AG08395 (cell line): ENCODE results near the gene APOBEC3H.

Experiments used
- DNase-seq: peaks from one replicate; pipeline ENCODE4 v3.0.0; 2012; ENCODE audit warnings: mixed read lengths, low spot score

APOBEC3H gene

DNA sequence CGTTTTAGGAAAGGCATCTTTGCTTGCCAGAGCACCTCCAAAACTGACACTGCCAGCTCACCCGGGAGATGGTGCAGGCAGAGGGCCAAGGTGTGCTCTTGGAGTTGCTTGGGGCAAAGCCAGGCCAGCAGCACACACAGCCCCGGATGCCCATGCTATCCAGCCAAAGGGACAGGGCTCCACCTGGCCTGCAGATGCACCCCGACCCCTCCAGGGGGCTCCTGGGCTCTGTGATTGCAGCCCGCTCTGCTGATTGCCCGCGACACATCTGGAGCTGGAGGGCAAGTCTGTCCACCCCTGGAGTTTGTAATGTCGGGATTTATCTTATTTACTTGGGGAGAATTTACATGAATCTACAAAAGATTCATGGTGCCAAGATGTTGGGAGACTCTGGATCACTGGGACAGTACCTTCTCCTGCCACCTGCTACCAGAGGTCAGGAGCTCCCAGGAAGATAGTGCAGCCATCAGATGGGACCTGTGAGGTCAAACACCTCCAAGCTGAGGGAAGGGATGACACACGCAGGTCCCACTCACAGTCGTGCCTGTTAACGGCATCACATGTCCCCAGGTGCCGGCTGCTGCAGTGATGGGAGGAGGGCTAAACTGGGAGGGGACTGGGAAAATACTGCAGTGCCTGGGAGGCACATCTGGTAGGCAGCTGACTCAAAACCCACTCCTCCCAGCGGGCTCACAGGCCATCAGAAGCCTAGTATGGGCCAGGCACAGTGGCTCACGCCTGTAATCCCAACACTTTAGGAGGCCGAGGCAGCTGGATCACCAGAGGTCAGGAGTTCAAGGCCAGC is 38.2 kb downstream of the APOBEC3H start:
- peak; percentile 52 for DNase-seq

DNA sequence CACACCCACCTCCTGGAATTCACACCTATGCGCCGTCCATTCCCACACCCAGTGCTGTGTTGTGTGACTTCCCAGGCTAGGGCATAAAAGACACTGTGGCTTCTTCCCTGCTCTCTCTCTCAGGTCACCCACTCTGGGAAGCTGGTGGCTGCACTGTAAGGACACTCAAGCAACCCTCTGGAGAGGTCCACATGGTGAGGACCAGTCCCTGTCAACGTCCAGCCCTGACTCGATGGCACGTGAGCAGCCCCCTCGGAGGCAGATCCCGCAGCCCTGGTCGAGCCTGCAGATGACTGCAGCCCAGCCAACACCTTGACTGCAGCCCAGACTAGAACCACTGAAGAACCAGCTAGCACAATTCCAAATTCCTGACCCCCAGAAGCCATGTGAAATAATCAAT is 39.3 kb downstream of the APOBEC3H start:
- no peak for DNase-seq

DNA sequence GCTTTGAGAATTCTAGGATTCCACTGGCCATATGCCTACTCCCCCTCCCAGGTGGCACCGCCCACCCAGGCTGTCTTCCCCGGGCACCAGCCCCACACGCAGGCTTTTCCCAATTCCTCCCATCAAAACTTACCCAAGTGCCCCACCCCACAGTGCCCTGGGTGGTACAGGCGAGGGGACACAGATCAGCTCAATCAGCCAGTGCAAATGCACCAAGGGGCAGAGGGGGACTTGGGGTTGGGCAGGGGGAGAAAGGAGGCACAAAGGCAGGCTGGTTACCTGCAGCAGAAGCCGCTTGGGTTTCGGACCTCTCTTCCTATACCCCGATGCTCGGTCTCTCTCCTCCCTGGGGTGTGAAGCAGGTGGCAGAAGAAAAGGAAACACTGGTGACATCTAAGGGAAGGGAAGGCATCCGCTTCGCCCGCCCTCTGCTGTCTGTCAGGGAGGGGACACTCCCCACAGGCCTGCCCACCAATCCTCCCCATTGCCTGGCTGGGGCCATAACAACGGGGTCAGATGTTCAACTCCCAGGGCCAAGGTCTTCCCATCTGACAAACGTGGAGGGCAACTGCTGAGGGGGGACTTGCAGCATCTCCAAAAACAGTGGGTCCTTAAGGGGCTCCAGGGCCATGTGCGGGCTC is 41.4 kb downstream of the APOBEC3H start:
- no peak for DNase-seq

DNA sequence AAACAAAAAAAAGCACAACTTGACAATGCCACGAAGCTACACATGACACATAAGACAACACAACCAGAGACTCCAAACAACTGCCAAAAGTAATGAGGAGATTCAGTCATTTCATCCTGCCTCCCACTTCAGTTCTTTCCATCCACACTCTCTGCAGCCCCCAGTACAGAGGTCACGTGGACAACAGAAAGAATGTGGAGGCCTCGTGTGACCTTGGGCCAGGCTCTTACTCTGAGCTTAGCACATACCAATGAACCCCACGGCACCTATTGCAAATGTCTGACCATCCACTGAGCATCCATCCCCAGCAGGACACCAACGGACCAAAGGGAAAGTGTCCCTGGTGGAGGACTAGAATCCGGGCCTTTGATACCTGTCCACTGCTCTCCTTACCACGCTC is 42.9 kb downstream of the APOBEC3H start:
- no peak for DNase-seq

DNA sequence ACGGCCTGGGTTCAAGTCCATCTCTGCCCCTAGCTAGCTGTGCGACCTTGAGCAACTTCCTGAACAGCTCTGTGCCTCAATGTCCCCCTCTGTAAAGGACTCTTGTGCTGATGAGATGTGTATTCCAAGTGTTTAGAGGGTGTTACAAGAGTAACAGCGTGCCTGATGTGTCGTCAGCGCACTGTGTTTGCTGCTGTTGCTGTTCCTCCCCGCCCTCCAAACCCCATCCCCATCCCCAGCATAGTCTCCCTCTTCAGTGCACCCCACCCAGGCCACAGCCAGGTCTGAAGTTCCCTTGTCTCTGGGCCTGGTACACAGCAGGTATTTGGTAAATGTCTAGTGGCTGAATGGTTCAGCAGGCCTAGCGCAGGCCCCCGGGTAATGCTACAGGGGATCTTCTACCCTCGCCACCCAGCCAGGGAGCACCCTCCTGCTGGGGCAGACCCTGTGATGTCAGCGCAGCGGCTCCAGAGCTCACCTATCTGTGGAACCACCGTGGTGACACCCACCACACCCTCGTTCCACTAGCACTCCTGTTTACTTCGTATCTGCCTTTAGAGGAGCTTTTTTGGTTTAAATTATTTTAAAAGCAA is 45.1 kb downstream of the APOBEC3H start:
- DNase-seq = no peak

DNA sequence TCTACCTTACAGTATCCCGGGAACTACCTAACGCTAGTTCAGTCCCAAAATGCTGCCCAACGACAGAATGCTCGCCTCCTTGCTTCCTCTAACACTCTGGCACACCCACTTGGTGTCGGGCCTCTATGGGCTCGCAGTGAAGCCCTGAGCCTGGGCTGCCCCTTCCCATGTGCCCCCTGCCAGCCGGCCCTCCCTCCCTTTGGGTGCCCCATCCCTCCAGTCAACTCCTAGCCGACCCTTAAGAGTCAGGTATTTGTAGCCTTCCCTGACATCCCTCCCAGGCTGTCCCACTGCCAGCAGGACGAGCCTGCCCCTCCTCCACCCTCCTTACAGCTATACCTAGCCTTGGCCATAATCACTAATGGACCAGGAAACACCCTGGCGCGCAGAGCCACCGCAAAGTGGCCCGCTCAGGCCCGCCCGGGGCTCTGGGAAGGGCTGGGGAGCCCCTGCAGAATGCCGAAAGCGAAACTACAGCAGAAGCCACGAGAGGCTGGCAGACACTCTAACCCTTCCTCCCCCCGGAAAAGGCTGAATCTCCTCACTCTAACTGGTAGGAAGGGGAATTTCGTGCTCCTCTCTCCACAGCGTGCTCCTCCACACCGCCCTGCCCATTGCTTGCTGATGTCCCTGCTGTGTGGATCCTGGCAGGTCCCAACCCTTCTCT is 47.2 kb downstream of the APOBEC3H start:
- DNase-seq = peak; percentile 62

DNA sequence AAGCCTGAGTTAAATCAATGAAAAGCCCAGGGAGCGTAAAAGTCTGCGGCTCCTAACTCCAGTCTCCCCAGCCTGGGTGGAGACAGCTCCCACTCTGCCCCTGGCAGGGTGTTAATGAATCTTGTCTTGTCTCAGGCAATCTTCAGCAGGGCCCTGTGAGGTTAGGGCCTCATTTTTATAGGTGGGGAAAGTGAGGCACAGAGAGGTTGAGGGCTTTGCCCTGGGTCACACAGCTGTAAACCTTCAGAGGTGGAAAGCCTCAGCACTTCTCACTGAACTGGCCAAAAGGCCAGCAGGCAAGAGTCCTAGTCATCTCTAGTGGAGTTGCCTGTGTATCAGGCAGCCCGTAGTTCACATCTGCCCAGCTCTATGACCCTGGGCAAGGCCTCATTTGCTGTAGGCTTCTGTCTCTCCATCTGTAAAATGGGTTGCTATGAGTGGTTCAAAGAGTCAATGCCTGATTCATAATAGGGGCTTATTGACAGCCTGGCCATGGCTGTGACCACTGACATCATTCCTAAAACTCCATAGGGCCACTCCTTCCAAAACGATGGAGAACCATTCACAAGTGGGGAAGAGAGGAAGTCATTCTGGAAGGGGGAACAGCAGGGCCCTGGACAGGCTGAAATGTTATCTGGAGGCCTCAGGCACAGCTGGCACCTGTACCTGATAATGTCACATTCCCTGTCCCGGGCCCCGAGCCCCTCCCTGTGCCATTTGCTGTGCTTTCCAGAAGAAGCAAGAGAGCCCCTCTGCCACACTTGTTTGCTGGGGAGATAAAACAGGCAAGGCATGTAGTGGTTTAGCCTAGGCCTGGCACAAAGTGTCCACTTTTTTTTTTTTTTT is 49.4 kb downstream of the APOBEC3H start:
- no peak for DNase-seq

DNA sequence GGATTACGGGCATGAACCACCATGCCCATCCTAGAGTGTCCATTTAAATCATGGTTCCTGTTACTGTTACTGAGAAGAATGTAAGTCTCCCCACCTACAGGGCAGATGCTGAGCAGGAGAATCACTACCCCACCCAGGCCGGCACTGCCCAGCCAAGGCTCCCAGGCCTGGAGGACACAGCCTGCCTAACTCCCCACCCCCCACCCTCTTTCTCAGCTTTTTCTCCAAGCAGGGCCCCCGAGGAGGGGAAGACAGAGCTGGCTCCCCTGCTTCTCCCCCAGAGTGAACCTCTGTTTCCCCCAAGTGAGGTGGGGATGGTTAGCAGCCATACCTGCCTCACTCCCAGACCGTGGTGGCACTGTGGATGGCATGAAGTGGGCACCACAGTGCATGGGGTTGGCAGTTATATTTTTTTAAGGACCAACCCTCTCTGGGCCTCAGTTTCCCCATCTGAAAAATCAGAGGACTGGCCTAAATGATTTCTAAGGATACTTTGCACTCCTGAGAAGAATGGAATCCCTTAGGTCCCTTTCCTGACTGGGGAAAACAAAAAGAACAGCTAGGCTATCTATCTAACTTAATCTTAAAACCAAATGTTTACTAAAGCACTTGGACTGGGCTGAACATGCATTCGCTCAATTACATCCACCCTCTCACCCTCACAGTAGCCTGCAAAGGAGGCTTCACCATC is 50.4 kb downstream of the APOBEC3H start:
- no peak for DNase-seq

DNA sequence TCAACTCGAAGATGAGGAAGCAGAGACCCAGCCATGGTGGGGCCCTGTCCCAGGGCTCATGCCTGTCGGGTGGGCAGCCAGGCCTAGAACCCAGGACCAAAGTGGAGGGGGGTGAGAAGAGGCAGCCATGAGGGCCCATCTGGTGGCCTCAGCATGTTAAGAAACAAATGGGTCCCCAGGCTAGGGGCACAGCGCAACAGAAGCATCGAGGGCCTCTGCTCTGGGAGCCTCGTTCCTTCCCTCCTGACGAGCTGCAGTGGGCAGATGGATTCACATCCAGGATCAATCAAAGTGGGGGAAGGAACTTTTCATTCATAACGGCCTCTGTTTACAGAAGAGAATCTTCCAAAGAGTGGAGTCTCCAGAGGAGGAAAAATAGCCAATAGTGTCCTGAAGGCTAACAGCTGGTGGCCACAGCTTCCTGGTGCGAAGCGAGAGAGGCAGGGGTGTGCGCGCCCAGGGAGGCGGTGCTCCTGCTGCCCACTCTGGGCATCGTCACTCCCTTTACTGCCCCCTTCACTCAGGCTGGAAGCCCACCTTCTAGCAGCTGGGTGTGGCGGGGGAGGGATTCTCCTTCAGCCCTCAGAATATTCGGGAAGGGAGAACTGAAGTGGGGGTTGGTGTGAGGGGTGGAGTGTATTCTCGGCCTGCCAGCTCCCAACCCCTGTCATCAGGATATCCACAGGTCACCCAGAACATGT is 51.1 kb downstream of the APOBEC3H start:
- no peak for DNase-seq

DNA sequence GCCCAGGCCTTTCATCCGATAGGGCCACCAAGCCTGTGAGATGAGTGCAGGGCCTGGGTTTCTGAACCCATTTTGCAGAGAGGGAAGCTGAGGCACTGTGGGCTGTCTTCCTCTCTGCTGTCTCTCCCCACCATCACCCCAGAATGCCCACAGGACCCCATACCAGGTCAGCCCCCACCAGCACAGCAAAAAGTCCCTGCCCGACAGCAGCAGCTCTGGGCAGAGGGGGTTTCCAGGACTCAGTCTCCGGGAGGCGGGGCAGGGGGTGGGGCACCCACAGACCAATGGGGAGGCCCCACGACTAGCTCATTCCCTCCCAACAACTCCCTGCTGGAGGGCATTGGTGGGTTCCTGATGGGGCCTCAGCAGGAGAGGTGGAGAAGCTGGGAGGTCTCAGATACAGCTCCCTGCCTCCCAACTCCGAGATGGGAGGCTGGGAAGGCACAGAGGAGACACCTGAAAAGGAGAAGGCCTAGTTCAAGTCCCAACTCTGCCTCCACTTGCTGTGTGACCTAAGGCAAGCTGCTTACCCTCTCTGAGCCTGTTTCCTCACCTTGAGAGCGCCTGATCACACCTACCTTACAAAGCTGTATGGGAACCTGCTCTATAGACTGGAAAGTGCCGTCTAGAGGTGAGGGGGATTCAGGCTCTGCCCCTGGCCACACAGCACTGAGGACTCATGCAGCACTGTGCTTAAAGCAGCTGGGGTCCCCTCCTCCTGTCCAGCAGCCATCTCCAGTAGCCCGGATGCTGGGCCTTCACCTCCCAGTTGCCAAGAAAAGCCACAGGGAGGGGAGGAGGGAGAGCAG is 51.9 kb downstream of the APOBEC3H start:
- DNase-seq = no peak

DNA sequence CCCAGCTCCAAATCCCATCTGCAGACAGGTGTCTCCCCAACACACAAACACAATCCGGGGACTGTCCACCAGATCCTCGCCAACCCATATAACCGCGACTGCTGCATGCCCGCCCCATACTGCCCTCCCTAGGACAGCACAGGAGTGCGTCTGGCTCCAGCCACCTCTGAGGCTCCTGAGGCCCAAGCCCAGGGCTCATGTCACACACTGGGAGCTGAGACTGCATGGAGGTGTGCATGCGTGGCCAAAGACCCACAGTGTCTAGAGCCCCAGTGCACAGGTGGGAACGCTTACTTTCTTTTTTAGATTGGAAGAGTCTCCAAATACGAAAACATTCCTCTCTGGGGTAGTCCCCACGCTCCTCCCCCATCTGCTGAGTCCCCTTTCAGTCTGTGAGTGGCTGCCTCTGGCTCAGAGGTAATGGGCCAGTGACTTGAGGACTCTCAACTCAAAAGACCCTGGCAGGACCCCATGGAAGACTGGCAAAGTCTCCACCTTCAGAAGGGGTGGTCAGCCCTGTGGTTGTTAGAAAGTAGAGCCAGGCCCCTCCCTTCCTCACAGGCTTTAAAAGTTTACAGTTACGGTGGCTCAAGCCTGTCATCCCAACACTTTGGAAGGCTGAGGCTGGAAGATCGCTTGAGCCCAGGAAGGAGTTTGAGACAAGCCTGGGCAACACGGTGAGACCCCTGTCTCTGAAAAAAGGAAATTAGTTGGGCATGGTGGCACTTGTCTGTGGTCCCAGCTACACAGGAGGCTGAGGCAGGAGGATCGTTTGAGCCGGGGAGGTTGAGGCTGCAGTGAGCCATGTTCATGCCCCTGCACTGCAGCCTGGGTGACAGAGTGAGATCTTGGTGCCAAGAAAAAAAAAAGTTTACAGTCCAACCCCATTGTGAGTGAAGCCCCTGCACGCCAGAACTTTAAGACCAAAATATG is 53.1 kb downstream of the APOBEC3H start:
- DNase-seq = no peak

DNA sequence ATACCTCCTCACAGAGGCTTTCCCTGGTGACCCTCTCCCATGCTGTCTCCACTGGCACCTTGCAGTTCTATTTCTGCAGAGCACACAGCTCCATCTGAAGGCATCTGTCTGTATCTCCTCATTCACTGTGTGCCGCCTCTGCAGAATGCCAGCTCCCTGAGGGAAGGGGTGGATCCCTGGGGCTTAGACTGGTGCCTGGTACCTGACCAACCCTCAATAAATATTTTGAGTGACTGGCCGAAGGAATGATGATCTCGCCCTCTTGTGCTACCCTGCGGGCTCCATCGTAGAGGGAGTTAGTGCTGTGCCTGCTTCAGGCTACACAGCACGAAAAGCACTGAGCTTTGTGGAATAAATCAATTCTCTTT is 53.8 kb downstream of the APOBEC3H start:
- no peak for DNase-seq

DNA sequence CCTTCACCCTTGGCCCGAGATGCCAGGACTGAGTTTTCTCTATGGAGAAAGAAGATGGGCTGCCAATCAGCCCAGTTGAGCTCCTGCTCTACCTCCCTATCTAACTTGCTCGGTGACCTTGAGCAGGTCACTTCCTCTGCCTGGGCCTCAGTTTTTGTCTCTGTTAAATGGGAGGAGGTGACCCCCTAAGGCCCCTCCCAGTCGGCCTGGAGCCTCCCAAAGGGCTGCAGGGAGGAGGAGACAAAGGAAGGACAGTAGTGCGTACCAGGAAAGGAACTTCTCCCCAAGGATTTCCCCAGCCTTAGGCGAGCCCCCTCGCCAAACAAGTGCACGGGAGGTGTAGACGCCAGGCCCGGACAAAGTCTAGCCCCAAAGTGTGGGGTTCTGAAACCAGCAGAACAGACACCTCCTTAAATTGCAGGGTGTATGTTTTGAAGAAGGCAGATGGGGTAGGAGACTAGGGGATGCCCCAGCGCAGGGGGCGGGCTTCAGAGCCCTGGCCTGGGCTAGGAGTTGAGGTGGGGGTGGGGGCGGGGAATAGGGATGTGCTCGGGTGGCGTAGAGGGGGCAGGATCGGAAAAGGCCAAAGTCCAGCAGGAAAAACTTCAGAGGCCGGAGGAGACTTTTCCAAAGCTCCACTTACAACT is 54.4 kb downstream of the APOBEC3H start:
- DNase-seq = no peak

DNA sequence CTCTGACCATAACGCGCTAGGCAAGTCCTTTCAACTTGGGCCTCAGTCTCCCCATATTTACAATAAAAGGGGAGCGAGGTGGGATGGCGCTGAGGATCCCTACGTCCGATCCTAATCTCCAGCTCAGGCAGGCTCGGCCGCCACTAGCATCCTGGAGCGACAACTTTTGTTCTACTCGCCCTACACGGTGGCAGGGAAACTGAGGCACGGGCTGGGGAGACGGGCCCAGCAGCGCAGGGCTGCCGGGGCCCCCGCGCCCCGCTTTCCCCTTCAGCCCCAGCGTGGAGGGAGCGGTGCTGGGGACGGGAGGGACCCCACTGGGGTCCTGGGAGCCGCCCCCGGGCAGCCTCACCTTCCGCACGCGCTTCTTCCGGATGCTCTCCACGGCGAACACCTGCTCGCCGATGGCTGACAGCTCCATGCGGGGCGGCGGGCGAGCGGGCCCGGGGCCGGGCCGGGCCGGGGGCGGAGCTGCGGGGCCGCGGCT is 55.0 kb downstream of the APOBEC3H start:
- no peak for DNase-seq

DNA sequence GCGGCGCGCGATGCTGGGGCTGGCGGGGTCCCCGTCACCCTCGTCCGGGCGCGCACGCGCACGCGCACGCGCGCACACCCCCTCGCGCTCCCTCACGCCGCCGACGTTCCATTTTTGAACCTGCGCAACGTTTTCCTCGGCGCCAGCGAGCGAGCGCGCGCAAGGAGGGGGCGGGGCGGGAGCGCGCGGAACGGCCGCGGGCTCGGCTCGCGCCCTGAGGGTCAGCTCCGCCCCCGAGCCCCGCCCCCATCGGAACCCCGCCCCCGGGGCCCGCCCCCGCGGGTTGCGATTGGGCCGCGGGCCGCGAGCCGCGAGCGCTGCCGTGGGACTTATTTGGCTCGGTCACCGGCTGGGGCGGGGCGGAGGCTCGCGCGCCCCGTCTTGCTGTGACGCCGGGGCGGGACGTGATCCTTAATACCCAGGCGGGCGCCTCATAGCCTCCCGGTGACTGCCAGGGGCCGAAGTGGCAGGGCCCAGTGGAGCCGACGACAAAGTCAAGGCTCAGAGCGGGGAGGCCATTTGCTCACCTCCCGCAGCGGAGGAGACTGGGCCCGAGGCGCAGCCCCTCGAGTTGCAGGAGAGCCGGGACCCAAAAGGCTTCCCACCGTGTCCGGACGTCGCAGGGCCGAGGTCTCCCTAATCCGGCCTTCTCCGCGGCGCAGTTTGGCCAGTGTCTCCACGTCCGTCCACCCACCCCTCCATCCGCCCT is 55.6 kb downstream of the APOBEC3H start, which contains the start of gene CBX7:
Gene CBX7, minus strand, starts transcription at position 170 of the 709 bp plus-strand sequence. CDS start 236 bp downstream, outside the sequence.
- DNase-seq = peak; percentile 99

DNA sequence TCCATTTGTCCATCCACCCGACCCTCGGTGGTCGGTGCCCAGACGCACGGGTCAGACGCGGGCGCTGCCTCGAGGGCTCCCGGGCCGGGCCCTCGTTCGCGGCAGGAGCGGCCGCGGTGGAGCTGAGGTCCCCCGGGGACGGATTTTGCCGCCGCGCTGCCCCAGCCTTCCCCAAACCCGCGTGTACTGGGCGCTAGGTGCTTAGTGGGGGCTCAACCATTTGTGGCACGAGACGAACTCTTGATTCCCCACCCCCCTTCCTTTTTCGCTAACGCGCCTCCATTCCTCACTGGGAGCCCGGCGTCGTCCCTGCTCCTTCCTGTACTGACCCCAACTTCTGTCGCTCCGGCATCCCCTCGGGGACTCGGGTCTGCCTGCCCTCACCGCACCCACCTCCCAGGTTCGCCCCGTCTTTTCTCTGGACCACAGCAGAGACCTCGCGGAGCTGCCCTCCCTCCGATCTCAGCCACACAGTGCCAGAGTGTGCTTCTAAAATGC is 56.2 kb downstream of the APOBEC3H start:
- DNase-seq = no peak
